Prostate gland (tissue), 2 donors: Measurements from ENCODE around the gene ARMC9.

Source experiments
- POLR2A ChIP-seq: fragments of 450-650 bp; IDR thresholded peaks from one replicate; pipeline ENCODE4 v1.6.1; 2016; ENCODE audit warnings: antibody characterized with exemption, mild to moderate bottlenecking
- TF ChIP-seq, protein P1 (sequence below), 4 experiments: fragments of 200-600 bp in 2 of 4; fragments of 450-650 bp in 2 of 4; sonication (generic) in 2 of 4; IDR thresholded peaks; 1 replicate in 3 of 4; 2 replicates in 1 of 4; pipeline ENCODE4 v1.5.1; 2016 to 2019; ENCODE audit warnings: antibody characterized with exemption in 4 of 4, mild to moderate bottlenecking in 2 of 4, moderate library complexity in 2 of 4

DNA sequence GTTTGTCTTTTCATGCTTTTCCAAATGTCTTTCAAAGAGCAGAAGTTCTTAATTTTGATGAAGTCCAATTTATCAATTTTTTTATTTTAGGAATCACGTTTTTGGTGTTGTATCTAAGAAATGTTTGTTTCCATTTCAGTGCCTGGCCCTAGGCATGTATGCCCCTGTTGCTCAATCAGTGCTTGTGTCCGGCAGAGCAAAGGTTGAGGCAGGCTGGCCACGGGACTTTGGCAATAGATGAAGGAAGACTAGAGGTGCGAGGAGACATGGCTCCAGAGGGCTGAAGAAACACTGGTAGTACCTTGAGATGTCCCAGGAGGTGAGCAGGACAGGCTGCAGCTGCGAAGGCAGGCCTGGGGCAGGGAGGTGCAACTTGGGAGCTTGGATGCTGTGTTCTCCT is 187.0 kb downstream of the ARMC9 start:
- TF ChIP-seq, protein P1, sequence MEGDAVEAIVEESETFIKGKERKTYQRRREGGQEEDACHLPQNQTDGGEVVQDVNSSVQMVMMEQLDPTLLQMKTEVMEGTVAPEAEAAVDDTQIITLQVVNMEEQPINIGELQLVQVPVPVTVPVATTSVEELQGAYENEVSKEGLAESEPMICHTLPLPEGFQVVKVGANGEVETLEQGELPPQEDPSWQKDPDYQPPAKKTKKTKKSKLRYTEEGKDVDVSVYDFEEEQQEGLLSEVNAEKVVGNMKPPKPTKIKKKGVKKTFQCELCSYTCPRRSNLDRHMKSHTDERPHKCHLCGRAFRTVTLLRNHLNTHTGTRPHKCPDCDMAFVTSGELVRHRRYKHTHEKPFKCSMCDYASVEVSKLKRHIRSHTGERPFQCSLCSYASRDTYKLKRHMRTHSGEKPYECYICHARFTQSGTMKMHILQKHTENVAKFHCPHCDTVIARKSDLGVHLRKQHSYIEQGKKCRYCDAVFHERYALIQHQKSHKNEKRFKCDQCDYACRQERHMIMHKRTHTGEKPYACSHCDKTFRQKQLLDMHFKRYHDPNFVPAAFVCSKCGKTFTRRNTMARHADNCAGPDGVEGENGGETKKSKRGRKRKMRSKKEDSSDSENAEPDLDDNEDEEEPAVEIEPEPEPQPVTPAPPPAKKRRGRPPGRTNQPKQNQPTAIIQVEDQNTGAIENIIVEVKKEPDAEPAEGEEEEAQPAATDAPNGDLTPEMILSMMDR (IDR thresholded peaks at IDR 0.05): no peak
- no peak for TF ChIP-seq POLR2A
